Trophoblast cell (in vitro differentiated cells and primary cell): ENCODE data around the gene BACE2.
A peak's percentile ranks its signal among the peaks of the same experiment; 100 is the strongest.

Experiments used
- DNase-seq, 2 donors: peaks; one replicate each; pipeline ENCODE4 v3.0.0-alpha.2; 2016
- H2AFZ ChIP-seq: 2 replicates; pipeline ENCODE4 v1.6.1; 2013; ENCODE audit warnings: low read length, moderate library complexity, mild to moderate bottlenecking; ENCODE audit not compliant: insufficient read depth, poor library complexity
- H2AK5ac ChIP-seq: 2 replicates; pipeline ENCODE4 v1.6.1; 2013; ENCODE audit warnings: mild to moderate bottlenecking, low read length
- H2BK120ac ChIP-seq: 2 replicates; pipeline ENCODE4 v1.6.1; 2013; ENCODE audit warnings: low read length, mild to moderate bottlenecking, moderate library complexity; ENCODE audit not compliant: insufficient read depth, poor library complexity
- H2BK12ac ChIP-seq: 2 replicates; pipeline ENCODE4 v1.6.1; 2013; ENCODE audit warnings: mild to moderate bottlenecking, low read length, moderate library complexity
- H2BK5ac ChIP-seq: 2 replicates; pipeline ENCODE4 v1.6.1; 2013; ENCODE audit warnings: low read length, low read depth, moderate library complexity, mild to moderate bottlenecking; ENCODE audit not compliant: poor library complexity
- H3K14ac ChIP-seq: 2 replicates; pipeline ENCODE4 v1.6.1; 2013; ENCODE audit warnings: mild to moderate bottlenecking, low read length
- H3K18ac ChIP-seq: 2 replicates; pipeline ENCODE4 v1.6.1; 2013; ENCODE audit warnings: mild to moderate bottlenecking, low read length
- H3K23ac ChIP-seq: 2 replicates; pipeline ENCODE4 v1.6.1; 2013; ENCODE audit warnings: low read length
- H3K27ac ChIP-seq: 2 replicates; pipeline ENCODE4 v1.5.1; 2013; ENCODE audit warnings: low read depth, mild to moderate bottlenecking, inconsistent platforms, low read length, moderate library complexity
- H3K27me3 ChIP-seq: 2 replicates; pipeline ENCODE4 v1.6.1; 2013; ENCODE audit warnings: inconsistent platforms, mild to moderate bottlenecking, low read length, moderate library complexity; ENCODE audit not compliant: insufficient read depth
- H3K36me3 ChIP-seq, 2 experiments: 1 replicate in 1 of 2; 2 replicates in 1 of 2; pipeline ENCODE4 v1.6.1; 2013; ENCODE audit warnings: low read length in 2 of 2, mild to moderate bottlenecking in 2 of 2, moderate library complexity in 1 of 2; ENCODE audit not compliant: insufficient read depth in 2 of 2, control insufficient read depth in 1 of 2
- H3K4ac ChIP-seq: 2 replicates; pipeline ENCODE4 v1.6.1; 2013; ENCODE audit warnings: low read depth, mild to moderate bottlenecking, low read length, moderate library complexity
- H3K4me1 ChIP-seq, 2 experiments: 1 replicate in 1 of 2; 2 replicates in 1 of 2; pipeline ENCODE4 v1.6.1; 2013; ENCODE audit warnings: low read length in 2 of 2, mild to moderate bottlenecking in 2 of 2, moderate library complexity in 1 of 2; ENCODE audit not compliant: insufficient read depth in 2 of 2, control insufficient read depth in 1 of 2
- H3K4me2 ChIP-seq: 2 replicates; pipeline ENCODE4 v1.6.1; 2013; ENCODE audit warnings: inconsistent platforms, mild to moderate bottlenecking, low read length, moderate library complexity
- H3K4me3 ChIP-seq: 2 replicates; pipeline ENCODE4 v1.5.1; 2013; ENCODE audit warnings: mild to moderate bottlenecking, low read depth, low read length, inconsistent platforms
- H3K79me1 ChIP-seq: one replicate; pipeline ENCODE4 v1.6.1; 2013; ENCODE audit warnings: low read length
- H3K79me2 ChIP-seq: 2 replicates; pipeline ENCODE4 v1.6.1; 2013; ENCODE audit warnings: low read length, mild to moderate bottlenecking; ENCODE audit not compliant: control insufficient read depth, insufficient read depth, poor library complexity
- H3K9ac ChIP-seq: 2 replicates; pipeline ENCODE4 v1.6.1; 2013; ENCODE audit warnings: mild to moderate bottlenecking, low read length
- H3K9me3 ChIP-seq: 2 replicates; pipeline ENCODE4 v1.6.1; 2013; ENCODE audit warnings: low read depth, mild to moderate bottlenecking, control low read depth, inconsistent platforms, low read length; ENCODE audit not compliant: insufficient read depth
- H4K12ac ChIP-seq: 2 replicates; pipeline ENCODE4 v1.6.1; 2013; ENCODE audit warnings: low read depth, mild to moderate bottlenecking, low read length, moderate library complexity
- H4K8ac ChIP-seq: 2 replicates; pipeline ENCODE4 v1.6.1; 2013; ENCODE audit warnings: low read depth, mild to moderate bottlenecking, low read length, moderate library complexity
- H4K91ac ChIP-seq: one replicate; pipeline ENCODE4 v1.6.1; 2013; ENCODE audit warnings: low read depth, mild to moderate bottlenecking, low read length, moderate library complexity
- WGBS: extraction: QIAGEN DNeasy Blood & Tissue Kit; methylation state at CpG from one replicate; pipeline ENCODE4 v1.1.7; 2013; ENCODE audit warnings: missing lambda C conversion rate; ENCODE audit not compliant: insufficient read length, insufficient coverage; ENCODE audit errors: extremely low coverage; 5-methylcytosine and 5-hydroxymethylcytosine counted together

Gene BACE2

DNA sequence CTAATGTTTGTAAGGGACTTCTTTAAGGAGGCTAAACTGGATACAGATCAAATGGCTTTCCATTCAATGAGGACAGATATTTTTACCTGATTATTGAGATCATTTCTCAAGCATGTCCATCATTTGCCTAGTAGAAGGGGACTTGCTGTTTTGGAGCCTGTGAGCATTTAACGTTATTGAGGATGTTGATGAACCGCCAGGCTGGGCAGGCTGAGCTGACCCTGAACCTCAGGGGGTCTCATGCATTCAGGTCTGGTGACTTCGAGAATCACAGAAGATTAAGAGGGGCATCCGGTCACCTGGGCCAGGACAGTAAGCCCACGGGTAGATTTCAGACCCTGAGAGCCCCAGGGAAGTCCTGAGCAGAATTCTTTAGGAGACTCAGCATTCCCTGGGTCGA lies 63.1 kb downstream of the BACE2 start:
- Histone ChIP-seq H2BK12ac (no peak overlapping the region), H3K36me3 (no peaks in the 10 kb centered on the region), H3K9ac (no peak overlapping the region), H2AFZ (no peak overlapping the region), H3K79me1 (no peaks in the 10 kb centered on the region), H3K18ac (no peak overlapping the region), H3K4ac (no peak overlapping the region), H3K27ac (no peak overlapping the region), H3K4me3 (no peak overlapping the region), H4K91ac (no peak overlapping the region), H3K9me3 (no peaks in the 10 kb centered on the region), H2BK120ac (no peak overlapping the region), H3K14ac (no peak overlapping the region), H3K27me3 (no peaks in the 10 kb centered on the region), H3K4me2 (no peak overlapping the region), H2BK5ac (no peak overlapping the region), H3K4me1 (no peaks in the 10 kb centered on the region), H3K23ac (no peak overlapping the region), H2AK5ac (no peak overlapping the region), H4K8ac (no peak overlapping the region), H4K12ac (no peak overlapping the region), H3K79me2 (no peaks in the 10 kb centered on the region)
- WGBS, result no CpG with 5 or more reads among the region's 6 CpGs
- DNase-seq, result no peak

DNA sequence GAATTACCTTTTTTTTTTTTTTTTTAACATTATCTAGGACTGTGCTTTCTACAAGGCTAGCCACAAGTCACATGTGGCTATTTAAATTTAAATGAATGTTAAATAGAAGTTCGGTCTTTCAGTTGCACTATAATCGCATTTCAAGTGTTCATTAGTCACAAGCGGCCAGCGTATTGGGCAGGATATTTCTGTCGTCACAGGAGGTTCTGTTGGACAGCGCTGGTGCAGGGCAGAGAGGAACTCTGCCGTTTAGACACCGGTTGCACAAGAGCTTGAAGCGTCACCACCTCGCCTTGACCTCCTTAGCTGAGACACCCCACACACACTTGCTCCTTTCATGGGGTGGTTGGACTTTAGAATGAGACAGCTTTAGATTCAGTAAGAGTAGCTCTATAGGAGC lies 64.1 kb downstream of the BACE2 start:
- no peaks in the 10 kb centered on the region for H3K79me2 ChIP-seq
- peaks cover 2% of the 10 kb centered on the region for H3K9me3 ChIP-seq
- H3K4me2 ChIP-seq, result no peak overlapping the region
- H4K91ac ChIP-seq, result no peak overlapping the region
- no peak overlapping the region for H3K4me3 ChIP-seq
- no peak overlapping the region for H2AFZ ChIP-seq
- H3K14ac ChIP-seq, result no peak overlapping the region
- H3K27ac ChIP-seq, result no peak overlapping the region
- DNase-seq, result peak in 1 of 2 donors; percentile 51
- no peak overlapping the region for H3K4ac ChIP-seq
- no peaks in the 10 kb centered on the region for H3K36me3 ChIP-seq
- no peak overlapping the region for H2AK5ac ChIP-seq
- no peak overlapping the region for H3K23ac ChIP-seq
- H3K79me1 ChIP-seq, result no peaks in the 10 kb centered on the region
- no peak overlapping the region for H3K18ac ChIP-seq
- H2BK120ac ChIP-seq, result no peak overlapping the region
- no peaks in the 10 kb centered on the region for H3K4me1 ChIP-seq
- H2BK5ac ChIP-seq, result no peak overlapping the region
- no peak overlapping the region for H2BK12ac ChIP-seq
- no peak overlapping the region for H3K9ac ChIP-seq
- no peaks in the 10 kb centered on the region for H3K27me3 ChIP-seq
- no peak overlapping the region for H4K12ac ChIP-seq
- no CpG with 5 or more reads among the region's 10 CpGs for WGBS
- H4K8ac ChIP-seq, result no peak overlapping the region

DNA sequence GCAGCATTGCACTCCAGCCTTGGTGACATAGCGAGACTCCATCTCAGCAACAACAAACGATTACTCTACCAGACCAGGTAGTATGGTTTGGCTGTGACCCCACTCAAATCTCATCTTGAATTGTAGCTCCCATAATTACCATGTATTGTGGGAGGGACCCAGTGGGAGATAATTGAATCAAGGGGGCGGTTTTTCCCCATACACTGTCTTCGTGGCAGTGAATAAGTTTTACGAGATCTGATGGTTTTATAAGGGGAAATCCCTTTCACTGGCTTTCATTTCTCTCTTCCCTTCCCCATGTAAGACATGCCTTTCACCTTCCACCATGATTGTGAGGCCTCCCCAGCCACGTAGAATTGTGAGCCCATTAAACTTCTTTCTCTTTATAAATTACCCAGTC lies 66.0 kb downstream of the BACE2 start:
- Histone ChIP-seq H3K9ac (no peak overlapping the region), H3K14ac (no peak overlapping the region), H3K79me1 (no peaks in the 10 kb centered on the region), H3K4ac (no peak overlapping the region), H2AK5ac (no peak overlapping the region), H3K27me3 (no peaks in the 10 kb centered on the region), H3K18ac (no peak overlapping the region), H4K8ac (no peak overlapping the region), H3K79me2 (no peaks in the 10 kb centered on the region), H4K91ac (no peak overlapping the region), H3K4me2 (no peak overlapping the region), H3K9me3 (peaks cover 2% of the 10 kb centered on the region), H4K12ac (no peak overlapping the region), H3K36me3 (no peaks in the 10 kb centered on the region), H3K23ac (no peak overlapping the region), H2BK12ac (no peak overlapping the region), H3K4me1 (no peaks in the 10 kb centered on the region), H3K27ac (no peak overlapping the region), H2BK120ac (no peak overlapping the region), H2BK5ac (no peak overlapping the region), H3K4me3 (no peak overlapping the region), H2AFZ (no peak overlapping the region)
- WGBS, result no CpG with 5 or more reads among the region's 6 CpGs
- no peak for DNase-seq

DNA sequence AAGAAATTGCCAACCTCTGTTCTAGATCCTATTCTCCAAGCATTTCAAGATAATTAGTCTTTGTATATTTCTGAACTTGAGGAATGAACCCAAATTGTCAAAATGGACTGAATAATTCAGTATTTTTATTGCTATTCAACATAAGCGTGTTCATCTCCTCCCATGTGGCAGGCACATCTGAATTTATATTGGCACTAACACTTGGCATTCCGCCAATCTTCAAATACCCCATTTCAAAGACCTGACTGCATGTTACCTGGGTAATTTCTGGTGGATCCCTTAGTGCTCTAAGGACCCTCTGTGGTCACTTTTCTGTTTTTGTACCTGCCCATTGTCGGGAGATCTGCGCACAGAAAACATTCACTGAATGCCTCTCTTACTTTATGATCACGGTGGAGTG lies 66.6 kb downstream of the BACE2 start:
- Histone ChIP-seq H2BK5ac (no peak overlapping the region), H3K79me2 (no peaks in the 10 kb centered on the region), H3K4me3 (no peak overlapping the region), H4K8ac (no peak overlapping the region), H3K14ac (no peak overlapping the region), H4K91ac (no peak overlapping the region), H3K79me1 (no peaks in the 10 kb centered on the region), H2AK5ac (no peak overlapping the region), H3K4ac (no peak overlapping the region), H3K27me3 (no peaks in the 10 kb centered on the region), H2BK12ac (no peak overlapping the region), H3K4me2 (no peak overlapping the region), H3K9ac (no peak overlapping the region), H4K12ac (no peak overlapping the region), H3K9me3 (peaks cover 2% of the 10 kb centered on the region), H3K27ac (no peak overlapping the region), H3K18ac (no peak overlapping the region), H2BK120ac (no peak overlapping the region), H3K23ac (no peak overlapping the region), H3K4me1 (no peaks in the 10 kb centered on the region), H3K36me3 (no peaks in the 10 kb centered on the region), H2AFZ (no peak overlapping the region)
- WGBS, result no CpG with 5 or more reads among the region's 5 CpGs
- DNase-seq, result no peak
